SK-N-SH (cell line): ENCODE measurements around the gene SHANK1.

ENCODE experiments used
- CTCF ChIP-seq: fragments of 200-600 bp; sonication (generic); IDR thresholded peaks from 2 replicates; pipeline ENCODE4 v1.6.1; 2017; ENCODE audit warnings: antibody characterized with exemption, mild to moderate bottlenecking, moderate library complexity
- POLR2AphosphoS5 ChIP-seq: IDR thresholded peaks from 2 replicates; pipeline ENCODE4 v1.6.1; 2012; ENCODE audit warnings: low read depth, low read length
- REST ChIP-seq: IDR thresholded peaks from 2 replicates; pipeline ENCODE4 v1.6.1; 2012; ENCODE audit warnings: mild to moderate bottlenecking, low read depth, low read length, moderate library complexity
- USF1 ChIP-seq: IDR thresholded peaks from 2 replicates; pipeline ENCODE4 v1.4.0; 2012; ENCODE audit warnings: low read depth, borderline replicate concordance

GRCh38 chr19:50659318-50660087 lies 60.1 kb downstream of the SHANK1 start:
- no peak for TF ChIP-seq USF1
- no peak for TF ChIP-seq CTCF
- TF ChIP-seq POLR2AphosphoS5 = no peak
- no peak for TF ChIP-seq REST
